Bronchial epithelial cell (primary cell): ENCODE results near the gene SIAE. TPM values are rescaled to one million over a fixed set of nuclear protein-coding genes. Genes with fewer than 3 reads are reported as not detected.

Source experiments
- DNase-seq: peaks from one replicate; pipeline ENCODE4 v3.0.0-alpha.2; 2010; ENCODE audit warnings: low read depth
- FAIRE-seq: peaks from 2 replicates; lab custom pipeline; 2011; peaks lifted over from hg19 to GRCh38; lab: Jason Lieb, UNC
- H3K27me3 ChIP-seq: 2 replicates; pipeline ENCODE4 v1.5.1; 2011; ENCODE audit warnings: low read length; ENCODE audit not compliant: control insufficient read depth, insufficient read depth
- H3K36me3 ChIP-seq: 2 replicates; pipeline ENCODE4 v1.5.1; 2011; ENCODE audit warnings: low read length; ENCODE audit not compliant: control insufficient read depth, insufficient read depth
- H3K4me3 ChIP-seq: 2 replicates; pipeline ENCODE4 v1.5.1; 2011; ENCODE audit warnings: mild to moderate bottlenecking, low read depth, low read length, control low read depth
- CTCF ChIP-seq: IDR thresholded peaks from 2 replicates; pipeline ENCODE4 v1.5.1; 2011; ENCODE audit warnings: mild to moderate bottlenecking, moderate library complexity, low read length, control low read depth, inconsistent platforms; ENCODE audit not compliant: insufficient read depth, severe bottlenecking
- total RNA-seq: library from RNA; depleted of rRNA; stranded (reverse); fragments of >200 nt; gene quantifications from 2 replicates; pipeline ENCODE4 v1.2.1, GENCODE V29; 2014

Gene SIAE
- total RNA-seq, 1 donor from 2014 or later: 9.0 TPM

GRCh38 chr11:124693142-124693541 is 19.6 kb upstream of the SIAE start:
- FAIRE-seq: no peak
- no peak for TF ChIP-seq CTCF
- H3K27me3 ChIP-seq: no peaks in the 10 kb centered on the region
- no peak overlapping the region for H3K4me3 ChIP-seq
- H3K36me3 ChIP-seq: no peaks in the 10 kb centered on the region
- DNase-seq: no peak

- DNase-seq (no peak), FAIRE-seq (no peak)
- H3K27me3 ChIP-seq: no peaks in the 10 kb centered on the region
- TF ChIP-seq CTCF: no peak
- no peaks in the 10 kb centered on the region for H3K36me3 ChIP-seq
- no peak overlapping the region for H3K4me3 ChIP-seq
Measured at GRCh38 chr11:124682443-124682842, 8.9 kb upstream of the SIAE start.

- Histone ChIP-seq H3K27me3 (no peaks in the 10 kb centered on the region), H3K36me3 (no peaks in the 10 kb centered on the region), H3K4me3 (no peak overlapping the region)
- FAIRE-seq (no peak), DNase-seq (no peak)
- TF ChIP-seq CTCF: no peak
Measured at GRCh38 chr11:124681421-124681820, 7.9 kb upstream of the SIAE start.

- Histone ChIP-seq H3K36me3 (no peaks in the 10 kb centered on the region), H3K27me3 (no peaks in the 10 kb centered on the region), H3K4me3 (no peak overlapping the region)
- FAIRE-seq (no peak), DNase-seq (no peak)
- TF ChIP-seq CTCF: no peak
Measured at GRCh38 chr11:124678416-124678815, 4.9 kb upstream of the SIAE start.

GRCh38 chr11:124676386-124676785 is 2.8 kb upstream of the SIAE start:
- Histone ChIP-seq H3K36me3 (no peaks in the 10 kb centered on the region), H3K4me3 (no peak overlapping the region), H3K27me3 (no peaks in the 10 kb centered on the region)
- FAIRE-seq: no peak
- no peak for TF ChIP-seq CTCF
- peak; percentile 60 for DNase-seq

- Histone ChIP-seq H3K36me3 (no peaks in the 10 kb centered on the region), H3K4me3 (no peak overlapping the region), H3K27me3 (no peaks in the 10 kb centered on the region)
- no peak for TF ChIP-seq CTCF
- no peak for FAIRE-seq
- no peak for DNase-seq
Measured at GRCh38 chr11:124674571-124674970, 1.0 kb upstream of the SIAE start.
